ENCODE data around the gene TCF12. TPM values are rescaled to one million over a fixed set of nuclear protein-coding genes. Genes with fewer than 3 reads are reported as not detected.
"Not testable (repeated sequence)": the region's sequence is repeated elsewhere in the genome, so short reads cannot be mapped to it uniquely, and the experiment has no call there.

The TCF12 gene
- total and polyA plus RNA-seq, 4 donors, result 17.8 to 158 (median 64.4) TPM

DNA sequence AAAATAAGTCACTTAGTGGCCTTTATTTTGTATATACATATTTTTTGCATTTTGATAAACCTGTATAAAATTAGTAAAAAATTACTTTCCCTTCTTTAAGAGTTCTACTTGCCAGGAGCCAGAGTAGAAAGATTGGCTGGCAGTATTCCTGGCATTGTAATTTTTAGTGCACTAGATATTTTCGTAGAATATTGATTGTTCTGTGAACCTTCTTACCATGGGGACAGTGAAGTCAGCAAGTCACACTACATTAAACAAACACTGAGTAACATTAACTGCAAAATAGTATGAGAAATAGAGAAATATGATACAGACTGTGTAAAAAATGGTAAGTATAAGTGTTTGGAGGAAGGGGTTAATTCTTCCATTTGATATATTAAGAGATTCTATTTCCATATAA is 26.0 kb downstream of the TCF12 start:
- ATAC-seq (ENCODE audit: low FRiP score), result no peak
- DNase-seq, result no peak
- 32 to 49% methylated on average over 1 of the region's 1 CpG for WGBS, 2 donors
- peaks cover 0 to 3% of the 10 kb centered on the region in 2 donors for H3K4me1 ChIP-seq (ENCODE audit: control insufficient read depth in 1 of 2, insufficient read depth in 2 of 2, low read length in 2 of 2)
- no peaks in the 10 kb centered on the region for H3K27me3 ChIP-seq (ENCODE audit: control insufficient read depth in 1 of 2, insufficient read depth in 2 of 2, low read length in 1 of 2)
- H3K27ac ChIP-seq (ENCODE audit: low read depth in 1 of 2, low read length in 2 of 2), result no peak overlapping the region
- intact Hi-C loops (cut with DNase I), result no loop called here
- H3K4me3 ChIP-seq (ENCODE audit: low read length in 2 of 2), result no peak overlapping the region
- no peaks in the 10 kb centered on the region for H3K36me3 ChIP-seq (ENCODE audit: control insufficient read depth in 1 of 2, insufficient read depth in 2 of 2, low read length in 1 of 2)
- H3K9me3 ChIP-seq (ENCODE audit: control insufficient read depth, low read length), result no peaks in the 10 kb centered on the region

DNA sequence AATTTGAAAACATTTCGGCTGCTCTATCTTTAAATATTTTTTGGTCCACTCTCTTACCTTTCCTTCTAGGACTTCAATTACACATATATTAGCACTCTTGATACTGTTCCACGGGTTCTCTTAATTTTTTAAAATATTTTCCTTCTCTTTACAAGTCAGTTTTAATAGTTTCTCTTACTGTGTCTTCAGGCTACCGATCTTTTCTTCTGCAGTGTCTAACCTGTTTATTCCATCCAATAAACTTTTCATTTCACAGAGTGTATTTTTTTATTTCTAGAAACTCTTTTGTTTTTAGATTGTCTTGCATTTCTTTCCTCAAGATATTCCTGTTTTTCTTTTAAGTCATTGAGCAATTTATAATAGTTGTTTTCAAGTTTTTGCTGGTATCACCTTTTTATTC is 27.7 kb downstream of the TCF12 start:
- 98 to 100% methylated on average over 3 of the region's 3 CpGs for WGBS, 2 donors
- no peaks in the 10 kb centered on the region for H3K27me3 ChIP-seq (ENCODE audit: control insufficient read depth in 1 of 2, insufficient read depth in 2 of 2, low read length in 1 of 2)
- no peak overlapping the region for H3K4me3 ChIP-seq (ENCODE audit: low read length in 2 of 2)
- intact Hi-C loops (cut with DNase I), result no loop called here
- DNase-seq (no peak), ATAC-seq (ENCODE audit: low FRiP score) (no peak)
- no peaks in the 10 kb centered on the region for H3K36me3 ChIP-seq (ENCODE audit: control insufficient read depth in 1 of 2, insufficient read depth in 2 of 2, low read length in 1 of 2)
- H3K9me3 ChIP-seq (ENCODE audit: control insufficient read depth, low read length), result no peaks in the 10 kb centered on the region
- no peak overlapping the region for H3K27ac ChIP-seq (ENCODE audit: low read depth in 1 of 2, low read length in 2 of 2)
- peaks cover 0 to 3% of the 10 kb centered on the region in 2 donors for H3K4me1 ChIP-seq (ENCODE audit: control insufficient read depth in 1 of 2, insufficient read depth in 2 of 2, low read length in 2 of 2)

GRCh38 chr15:56948000-56948763 is 29.7 kb downstream of the TCF12 start:
- H3K4me1 ChIP-seq (ENCODE audit: control insufficient read depth in 1 of 2, insufficient read depth in 2 of 2, low read length in 2 of 2), result peaks cover 0 to 3% of the 10 kb centered on the region in 2 donors
- no peak overlapping the region for H3K4me3 ChIP-seq (ENCODE audit: low read length in 2 of 2)
- ATAC-seq (ENCODE audit: low FRiP score) (no peak), DNase-seq (no peak)
- no peaks in the 10 kb centered on the region for H3K27me3 ChIP-seq (ENCODE audit: control insufficient read depth in 1 of 2, insufficient read depth in 2 of 2, low read length in 1 of 2)
- no peak overlapping the region for H3K27ac ChIP-seq (ENCODE audit: low read depth in 1 of 2, low read length in 2 of 2)
- intact Hi-C loops (cut with DNase I), result no loop called here
- 79 to 80% methylated on average over 6 of the region's 6 CpGs for WGBS, 2 donors
- no peaks in the 10 kb centered on the region for H3K9me3 ChIP-seq (ENCODE audit: control insufficient read depth, low read length)
- H3K36me3 ChIP-seq (ENCODE audit: control insufficient read depth in 1 of 2, insufficient read depth in 2 of 2, low read length in 1 of 2), result no peaks in the 10 kb centered on the region

GRCh38 chr15:56948764-56949101 is 30.3 kb downstream of the TCF12 start:
- no peak overlapping the region for H3K27ac ChIP-seq (ENCODE audit: low read depth in 1 of 2, low read length in 2 of 2)
- peaks cover 0 to 3% of the 10 kb centered on the region in 2 donors for H3K4me1 ChIP-seq (ENCODE audit: control insufficient read depth in 1 of 2, insufficient read depth in 2 of 2, low read length in 2 of 2)
- ATAC-seq (ENCODE audit: low FRiP score) (no peak), DNase-seq (no peak)
- H3K4me3 ChIP-seq (ENCODE audit: low read length in 2 of 2), result no peak overlapping the region
- 79 to 89% methylated on average over 1 of the region's 1 CpG for WGBS, 2 donors
- H3K36me3 ChIP-seq (ENCODE audit: control insufficient read depth in 1 of 2, insufficient read depth in 2 of 2, low read length in 1 of 2), result no peaks in the 10 kb centered on the region
- intact Hi-C loops (cut with DNase I), result no loop called here
- H3K9me3 ChIP-seq (ENCODE audit: control insufficient read depth, low read length), result no peaks in the 10 kb centered on the region
- H3K27me3 ChIP-seq (ENCODE audit: control insufficient read depth in 1 of 2, insufficient read depth in 2 of 2, low read length in 1 of 2), result no peaks in the 10 kb centered on the region

- H3K36me3 ChIP-seq (ENCODE audit: control insufficient read depth in 1 of 2, insufficient read depth in 2 of 2, low read length in 1 of 2), result no peaks in the 10 kb centered on the region
- no peaks in the 10 kb centered on the region for H3K9me3 ChIP-seq (ENCODE audit: control insufficient read depth, low read length)
- H3K4me1 ChIP-seq (ENCODE audit: control insufficient read depth in 1 of 2, insufficient read depth in 2 of 2, low read length in 2 of 2), result peaks cover 0 to 3% of the 10 kb centered on the region in 2 donors
- WGBS, 2 donors, result 98% methylated on average over 6 of the region's 6 CpGs
- H3K27ac ChIP-seq (ENCODE audit: low read depth in 1 of 2, low read length in 2 of 2), result no peak overlapping the region
- ATAC-seq (ENCODE audit: low FRiP score), result no peak
- intact Hi-C loops (cut with DNase I), result no loop called here
- DNase-seq, result no peak
- no peak overlapping the region for H3K4me3 ChIP-seq (ENCODE audit: low read length in 2 of 2)
- no peaks in the 10 kb centered on the region for H3K27me3 ChIP-seq (ENCODE audit: control insufficient read depth in 1 of 2, insufficient read depth in 2 of 2, low read length in 1 of 2)
Observed at GRCh38 chr15:56950979-56951378, 32.5 kb downstream of the TCF12 start.

DNA sequence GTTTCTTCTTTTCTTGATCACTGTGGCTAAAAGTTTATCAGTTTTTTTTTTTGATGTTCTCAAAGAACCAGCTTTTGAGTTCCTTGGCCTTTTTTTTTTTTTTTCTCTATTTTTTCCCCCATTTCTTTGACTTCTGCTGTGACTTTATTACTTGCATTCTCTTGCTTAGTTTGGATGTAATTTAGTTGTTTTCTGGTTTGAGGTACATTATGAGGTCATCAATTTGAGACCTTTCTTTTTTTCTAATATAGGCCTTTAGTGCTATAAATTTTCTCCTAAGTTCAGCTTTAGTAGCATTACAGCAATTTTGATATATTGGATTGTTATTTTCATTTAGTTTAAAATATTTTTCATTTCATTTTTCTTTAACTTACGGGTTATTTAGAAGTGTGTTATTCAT is 35.3 kb downstream of the TCF12 start:
- Histone ChIP-seq H3K9me3 (ENCODE audit: control insufficient read depth, low read length) (no peaks in the 10 kb centered on the region), H3K27ac (ENCODE audit: low read depth in 1 of 2, low read length in 2 of 2) (no peak overlapping the region), H3K4me1 (ENCODE audit: control insufficient read depth in 1 of 2, insufficient read depth in 2 of 2, low read length in 2 of 2) (no peaks in the 10 kb centered on the region), H3K27me3 (ENCODE audit: control insufficient read depth in 1 of 2, insufficient read depth in 2 of 2, low read length in 1 of 2) (no peaks in the 10 kb centered on the region), H3K4me3 (ENCODE audit: low read length in 2 of 2) (no peak overlapping the region), H3K36me3 (ENCODE audit: control insufficient read depth in 1 of 2, insufficient read depth in 2 of 2, low read length in 1 of 2) (no peaks in the 10 kb centered on the region)
- WGBS, 2 donors, result 96 to 97% methylated on average over 1 of the region's 1 CpG
- DNase-seq (no peak), ATAC-seq (ENCODE audit: low FRiP score) (no peak)
- intact Hi-C loops (cut with DNase I), result no loop called here

GRCh38 chr15:56955011-56955410 is 36.6 kb downstream of the TCF12 start:
- ATAC-seq (ENCODE audit: low FRiP score); H3K27ac ChIP-seq (ENCODE audit: low read depth in 1 of 2, low read length in 2 of 2); intact Hi-C loops (cut with DNase I); DNase-seq; H3K4me3 ChIP-seq (ENCODE audit: low read length in 2 of 2); H3K36me3 ChIP-seq (ENCODE audit: control insufficient read depth in 1 of 2, insufficient read depth in 2 of 2, low read length in 1 of 2); H3K9me3 ChIP-seq (ENCODE audit: control insufficient read depth, low read length); H3K27me3 ChIP-seq (ENCODE audit: control insufficient read depth in 1 of 2, insufficient read depth in 2 of 2, low read length in 1 of 2); H3K4me1 ChIP-seq (ENCODE audit: control insufficient read depth in 1 of 2, insufficient read depth in 2 of 2, low read length in 2 of 2): not testable (repeated sequence)
- WGBS, 2 donors, result 97% methylated on average over 5 of the region's 5 CpGs

DNA sequence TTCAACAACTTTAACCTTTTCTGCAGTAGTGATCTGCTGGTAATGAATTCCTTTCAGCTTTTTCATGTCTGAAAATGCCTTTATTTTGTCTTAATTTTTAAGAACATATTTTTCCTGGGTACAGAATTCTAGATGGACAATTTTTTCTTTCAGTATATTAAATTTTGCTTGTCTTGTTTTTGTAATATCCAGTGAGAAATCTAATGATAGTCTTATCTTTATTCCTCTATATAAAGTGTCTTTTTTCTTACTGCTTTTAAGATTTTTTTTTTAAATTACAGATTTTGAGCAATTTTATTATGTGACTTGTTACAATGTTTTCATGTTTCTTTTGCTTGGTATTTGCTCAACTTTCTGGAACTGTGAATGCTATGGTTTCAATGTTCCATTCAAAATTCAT is 38.1 kb downstream of the TCF12 start:
- H3K9me3 ChIP-seq (ENCODE audit: control insufficient read depth, low read length), result no peaks in the 10 kb centered on the region
- DNase-seq (no peak), ATAC-seq (ENCODE audit: low FRiP score) (no peak)
- intact Hi-C loops (cut with DNase I), result no loop called here
- H3K27me3 ChIP-seq (ENCODE audit: control insufficient read depth in 1 of 2, insufficient read depth in 2 of 2, low read length in 1 of 2), result no peaks in the 10 kb centered on the region
- H3K4me1 ChIP-seq (ENCODE audit: control insufficient read depth in 1 of 2, insufficient read depth in 2 of 2, low read length in 2 of 2), result no peaks in the 10 kb centered on the region
- no peak overlapping the region for H3K27ac ChIP-seq (ENCODE audit: low read depth in 1 of 2, low read length in 2 of 2)
- H3K4me3 ChIP-seq (ENCODE audit: low read length in 2 of 2), result no peak overlapping the region
- H3K36me3 ChIP-seq (ENCODE audit: control insufficient read depth in 1 of 2, insufficient read depth in 2 of 2, low read length in 1 of 2), result no peaks in the 10 kb centered on the region

- no peaks in the 10 kb centered on the region for H3K27me3 ChIP-seq (ENCODE audit: control insufficient read depth in 1 of 2, insufficient read depth in 2 of 2, low read length in 1 of 2)
- H3K4me1 ChIP-seq (ENCODE audit: control insufficient read depth in 1 of 2, insufficient read depth in 2 of 2, low read length in 2 of 2), result no peaks in the 10 kb centered on the region
- H3K9me3 ChIP-seq (ENCODE audit: control insufficient read depth, low read length), result no peaks in the 10 kb centered on the region
- no peak overlapping the region for H3K27ac ChIP-seq (ENCODE audit: low read depth in 1 of 2, low read length in 2 of 2)
- no peak overlapping the region for H3K4me3 ChIP-seq (ENCODE audit: low read length in 2 of 2)
- ATAC-seq (ENCODE audit: low FRiP score) (no peak), DNase-seq (no peak)
- 67 to 68% methylated on average over 5 of the region's 5 CpGs for WGBS, 2 donors
- intact Hi-C loops (cut with DNase I), result no loop called here
- H3K36me3 ChIP-seq (ENCODE audit: control insufficient read depth in 1 of 2, insufficient read depth in 2 of 2, low read length in 1 of 2), result no peaks in the 10 kb centered on the region
Observed at GRCh38 chr15:56957812-56958406, 39.5 kb downstream of the TCF12 start.
